Vagina (tissue), 2 donors: Measurements from ENCODE around the gene TMEM19. TPM values are rescaled to one million over a fixed set of nuclear protein-coding genes. Genes with fewer than 3 reads are reported as not detected.
"Not testable (repeated sequence)": the region's sequence is repeated elsewhere in the genome, so short reads cannot be mapped to it uniquely, and the experiment has no call there.

Experiments
- DNase-seq, 2 donors: peaks; one replicate each; pipeline ENCODE4 v3.0.0-alpha.2; 2017; ENCODE audit errors: extremely low spot score in 2 of 2
- H3K27ac ChIP-seq: fragments of 200-600 bp; sonication (generic); one replicate; pipeline ENCODE4 v1.5.1; 2019
- H3K27me3 ChIP-seq: fragments of 200-600 bp; sonication (generic); one replicate; pipeline ENCODE4 v1.5.1; 2019
- H3K36me3 ChIP-seq, 2 donors: fragments of 200-600 bp; sonication (generic); one replicate each; pipeline ENCODE4 v1.5.1; 2017 to 2019
- H3K4me1 ChIP-seq: fragments of 200-600 bp; sonication (generic); one replicate; pipeline ENCODE4 v1.5.1; 2019
- H3K4me3 ChIP-seq, 2 donors: fragments of 200-600 bp; sonication (generic); 1 replicate in 1 of 2; 2 replicates in 1 of 2; pipeline ENCODE4 v1.5.1; 2016 to 2019
- H3K9me3 ChIP-seq: fragments of 200-600 bp; sonication (generic); one replicate; pipeline ENCODE4 v1.5.1; 2019
- POLR2A ChIP-seq, 2 donors: fragments of 450-650 bp; IDR thresholded peaks; one replicate each; pipeline ENCODE4 v1.6.1; 2017; ENCODE audit warnings: antibody characterized with exemption in 2 of 2, mild to moderate bottlenecking in 2 of 2, moderate library complexity in 2 of 2
- POLR2AphosphoS5 ChIP-seq, 2 donors: sonication (generic); formaldehyde crosslinking; IDR thresholded peaks; one replicate each; pipeline ENCODE4 v1.9.0; 2017; ENCODE audit warnings: antibody characterized with exemption in 2 of 2, mild to moderate bottlenecking in 2 of 2, low read depth in 1 of 2; ENCODE audit not compliant: insufficient read depth in 1 of 2
- intact Hi-C: fragments of 100-400 bp; cut with DNase I; formaldehyde crosslinking; loops from one replicate; pipeline ENCODE4 v1.15.1; 2023
- total RNA-seq: library from RNA; depleted of rRNA; stranded (reverse); fragments of >200 nt; gene quantifications from one replicate; pipeline ENCODE4 v1.2.3, GENCODE V29; 2016
- TF ChIP-seq, protein P1 (sequence below), 3 experiments: fragments of 450-650 bp in 2 of 3; fragments of 200-600 bp in 1 of 3; sonication (generic) in 1 of 3; IDR thresholded peaks; one replicate each; pipeline ENCODE4 v1.5.1; 2017 to 2019; ENCODE audit warnings: antibody characterized with exemption in 3 of 3, mild to moderate bottlenecking in 2 of 3, moderate library complexity in 2 of 3

The TMEM19 gene
- total RNA-seq, 1 donor from 2014 or later = 19.6 TPM

DNA sequence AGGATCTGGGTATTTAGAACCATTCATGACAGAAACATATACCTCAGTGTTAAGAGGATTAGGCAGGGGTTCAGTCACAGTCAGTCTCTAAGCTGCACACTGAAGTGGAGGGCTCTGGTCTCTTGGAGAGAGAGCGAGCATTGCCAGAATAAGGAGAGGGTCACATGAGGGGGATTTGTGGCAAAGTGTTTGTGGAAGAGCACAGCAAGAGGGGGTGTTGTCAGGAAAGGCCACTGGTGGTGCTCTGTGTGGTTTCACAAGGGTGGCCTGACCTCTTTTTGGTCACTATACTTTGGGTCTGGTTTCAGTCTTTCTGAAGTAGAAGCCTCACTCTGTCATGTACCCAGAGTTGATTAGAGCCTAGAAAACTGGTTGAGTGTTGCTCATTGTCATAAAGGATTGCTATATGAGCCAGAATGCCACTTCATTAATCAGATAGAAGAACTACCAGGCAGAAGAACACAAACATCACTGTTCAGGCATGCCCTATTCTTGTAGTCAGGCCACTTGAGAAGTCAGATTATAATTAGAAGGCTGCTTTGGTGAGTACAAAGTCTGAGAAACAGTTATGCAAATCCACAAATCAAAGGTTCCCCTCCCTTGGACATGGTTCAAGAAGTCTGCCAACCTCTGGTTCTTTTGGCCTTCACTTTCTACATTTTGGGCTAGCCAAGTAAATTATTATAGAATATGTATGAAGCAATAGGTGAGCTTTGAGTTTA, 8.4 kb downstream of the TMEM19 start:
- Histone ChIP-seq H3K27ac (peak overlapping the region; percentile 14), H3K4me3 (no peak overlapping the region)
- TF ChIP-seq POLR2AphosphoS5 (IDR thresholded peaks at IDR 0.05; ENCODE audit: insufficient read depth in 1 of 2, low read depth in 1 of 2) = peak in 1 of 2 donors; percentile 51
- TF ChIP-seq, protein P1, sequence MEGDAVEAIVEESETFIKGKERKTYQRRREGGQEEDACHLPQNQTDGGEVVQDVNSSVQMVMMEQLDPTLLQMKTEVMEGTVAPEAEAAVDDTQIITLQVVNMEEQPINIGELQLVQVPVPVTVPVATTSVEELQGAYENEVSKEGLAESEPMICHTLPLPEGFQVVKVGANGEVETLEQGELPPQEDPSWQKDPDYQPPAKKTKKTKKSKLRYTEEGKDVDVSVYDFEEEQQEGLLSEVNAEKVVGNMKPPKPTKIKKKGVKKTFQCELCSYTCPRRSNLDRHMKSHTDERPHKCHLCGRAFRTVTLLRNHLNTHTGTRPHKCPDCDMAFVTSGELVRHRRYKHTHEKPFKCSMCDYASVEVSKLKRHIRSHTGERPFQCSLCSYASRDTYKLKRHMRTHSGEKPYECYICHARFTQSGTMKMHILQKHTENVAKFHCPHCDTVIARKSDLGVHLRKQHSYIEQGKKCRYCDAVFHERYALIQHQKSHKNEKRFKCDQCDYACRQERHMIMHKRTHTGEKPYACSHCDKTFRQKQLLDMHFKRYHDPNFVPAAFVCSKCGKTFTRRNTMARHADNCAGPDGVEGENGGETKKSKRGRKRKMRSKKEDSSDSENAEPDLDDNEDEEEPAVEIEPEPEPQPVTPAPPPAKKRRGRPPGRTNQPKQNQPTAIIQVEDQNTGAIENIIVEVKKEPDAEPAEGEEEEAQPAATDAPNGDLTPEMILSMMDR (IDR thresholded peaks at IDR 0.05) = no peak

DNA sequence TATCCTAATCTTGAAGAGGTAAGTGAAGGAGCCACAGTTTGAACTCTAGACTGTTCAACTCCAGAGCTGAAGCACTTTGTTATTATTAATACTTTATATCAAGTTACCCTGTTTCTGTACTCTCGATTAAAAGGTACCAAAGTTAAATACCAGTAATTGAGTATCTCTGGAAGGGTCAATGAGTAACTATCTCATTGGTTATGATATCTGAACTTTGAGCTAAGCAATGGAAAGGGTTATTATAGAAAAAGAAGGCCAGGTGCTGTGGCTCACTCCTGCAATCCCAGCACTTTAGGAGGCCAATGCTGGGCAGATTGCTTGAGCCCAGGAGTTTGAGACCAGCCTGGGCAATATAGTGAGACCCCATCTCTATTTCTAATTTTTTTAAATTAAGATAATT, 9.9 kb downstream of the TMEM19 start:
- intact Hi-C loops = no loop called here

More for the DNA sequence above, 8.4 kb downstream of the TMEM19 start:
- DNase-seq = no peak
- intact Hi-C loops = no loop called here
- peaks cover 21% of the 10 kb centered on the region for H3K4me1 ChIP-seq
- peaks cover 0 to 27% of the 10 kb centered on the region in 2 donors for H3K36me3 ChIP-seq
- H3K27me3 ChIP-seq = no peaks in the 10 kb centered on the region
- H3K9me3 ChIP-seq = no peaks in the 10 kb centered on the region

DNA sequence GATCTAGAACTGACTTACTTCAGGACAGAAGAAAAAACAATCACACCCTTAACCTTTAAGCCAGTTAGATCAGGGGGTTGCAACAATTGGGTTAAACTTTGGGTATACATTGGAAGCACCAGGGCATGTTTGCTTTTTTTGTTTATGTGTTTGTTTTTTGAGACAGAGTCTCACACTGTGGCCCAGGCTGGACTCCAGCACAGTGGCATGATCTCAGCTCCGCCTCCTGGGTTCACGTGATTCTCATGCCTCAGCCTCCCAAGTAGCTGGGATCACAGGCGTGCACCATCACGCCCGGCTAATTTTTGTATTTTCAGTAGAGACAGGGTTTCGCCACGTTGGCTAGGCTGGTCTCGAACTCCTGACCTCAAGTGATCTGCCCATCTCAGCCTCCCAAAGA, 16.3 kb downstream of the TMEM19 start:
- H3K9me3 ChIP-seq, H3K27ac ChIP-seq, H3K4me1 ChIP-seq, H3K4me3 ChIP-seq, H3K27me3 ChIP-seq, intact Hi-C loops, DNase-seq: not testable (repeated sequence)
- peaks cover 0 to 45% of the 10 kb centered on the region in 2 donors for H3K36me3 ChIP-seq

More for the DNA sequence above, 9.9 kb downstream of the TMEM19 start:
- TF ChIP-seq POLR2A (IDR thresholded peaks at IDR 0.05) (no peak), POLR2AphosphoS5 (IDR thresholded peaks at IDR 0.05; ENCODE audit: insufficient read depth in 1 of 2, low read depth in 1 of 2) (no peak)
- TF ChIP-seq, protein P1 (IDR thresholded peaks at IDR 0.05) = no peak
- Histone ChIP-seq H3K27ac (no peak overlapping the region), H3K9me3 (no peaks in the 10 kb centered on the region), H3K4me1 (peaks cover 14% of the 10 kb centered on the region), H3K27me3 (no peaks in the 10 kb centered on the region), H3K4me3 (no peak overlapping the region), H3K36me3 (peaks cover 0 to 43% of the 10 kb centered on the region in 2 donors)
- DNase-seq = no peak

- Histone ChIP-seq H3K27me3 (no peaks in the 10 kb centered on the region), H3K4me3 (no peak overlapping the region), H3K4me1 (no peaks in the 10 kb centered on the region), H3K27ac (no peak overlapping the region), H3K9me3 (no peaks in the 10 kb centered on the region), H3K36me3 (peaks cover 0 to 41% of the 10 kb centered on the region in 2 donors)
- TF ChIP-seq, protein P1 (IDR thresholded peaks at IDR 0.05) = no peak
- no peak for TF ChIP-seq POLR2A (IDR thresholded peaks at IDR 0.05)
- DNase-seq = no peak
- intact Hi-C loops = no loop called here
Measured at GRCh38 chr12:71702590-71702989, 16.7 kb downstream of the TMEM19 start.

DNA sequence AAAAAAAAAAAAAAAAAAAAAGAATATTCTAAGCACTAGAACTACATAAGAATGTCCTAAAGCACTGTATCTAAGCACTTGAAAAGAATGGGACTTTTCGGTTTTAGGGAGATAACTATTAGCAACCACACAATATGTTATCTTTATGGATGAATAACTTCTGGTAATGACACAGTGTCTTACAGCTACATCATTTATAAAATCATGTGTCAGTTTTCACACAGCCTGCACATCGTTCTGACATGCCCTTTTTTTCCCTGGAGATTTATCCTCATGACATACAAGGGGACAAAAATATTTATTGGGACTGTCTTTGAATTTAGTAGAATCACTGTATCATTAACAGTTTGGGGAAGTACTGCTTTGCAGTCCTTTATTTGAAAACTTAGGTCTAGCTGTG, 17.3 kb downstream of the TMEM19 start:
- TF ChIP-seq POLR2AphosphoS5 (IDR thresholded peaks at IDR 0.05; ENCODE audit: insufficient read depth in 1 of 2, low read depth in 1 of 2) (no peak), POLR2A (IDR thresholded peaks at IDR 0.05) (no peak)
- TF ChIP-seq, protein P1 (IDR thresholded peaks at IDR 0.05) = no peak
- no peak for DNase-seq
- H3K27me3 ChIP-seq = no peaks in the 10 kb centered on the region
- intact Hi-C loops = no loop called here
- H3K27ac ChIP-seq = no peak overlapping the region
- peaks cover 0 to 35% of the 10 kb centered on the region in 2 donors for H3K36me3 ChIP-seq
- H3K4me3 ChIP-seq = no peak overlapping the region
- no peaks in the 10 kb centered on the region for H3K4me1 ChIP-seq
- H3K9me3 ChIP-seq = no peaks in the 10 kb centered on the region
